ENCODE data around the gene WLS.

The WLS gene

GRCh38 chr1:68103884-68104554 is 128.3 kb downstream of the WLS start:
- in situ Hi-C loops (cut with MboI; ENCODE audit: low sequenced_read_pairs): loop anchor here (25.0 kb wide), 1 partner anchor 233 kb away; no protein-coding TSS in a partner anchor

GRCh38 chr1:68103011-68103545 is 129.2 kb downstream of the WLS start:
- in situ Hi-C loops (cut with MboI; ENCODE audit: low sequenced_read_pairs): loop anchor here (25.0 kb wide), 1 partner anchor 234 kb away; no protein-coding TSS in a partner anchor

DNA sequence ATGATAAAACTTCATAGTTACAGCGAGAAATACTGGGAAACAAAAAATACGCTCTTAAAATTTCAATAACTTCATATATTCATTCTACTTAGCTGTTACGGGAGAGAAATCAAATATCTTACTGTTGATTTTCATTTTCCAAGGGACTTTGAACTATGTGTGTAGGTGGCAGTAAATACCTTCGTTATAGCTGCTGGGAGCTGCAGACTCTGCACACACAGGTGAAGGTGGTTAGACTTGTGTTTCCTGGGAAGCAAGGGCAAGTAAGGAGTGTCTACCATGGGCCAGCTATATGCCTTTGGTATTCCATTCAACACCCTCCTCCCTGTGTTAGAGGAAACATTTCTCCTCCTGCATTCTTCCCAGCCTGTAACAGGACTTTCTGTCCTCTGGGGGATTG is 130.5 kb downstream of the WLS start:
- in situ Hi-C loops (cut with MboI; ENCODE audit: low sequenced_read_pairs): loop anchor here (25.0 kb wide), 1 partner anchor 235 kb away; no protein-coding TSS in a partner anchor

- in situ Hi-C loops (cut with MboI; ENCODE audit: low sequenced_read_pairs): loop anchor here (25.0 kb wide), 1 partner anchor 237 kb away; no protein-coding TSS in a partner anchor
Observed at GRCh38 chr1:68100571-68100970, 131.8 kb downstream of the WLS start.

GRCh38 chr1:68093737-68094136 is 138.6 kb downstream of the WLS start:
- in situ Hi-C loops (cut with MboI; ENCODE audit: low sequenced_read_pairs): no loop called here

DNA sequence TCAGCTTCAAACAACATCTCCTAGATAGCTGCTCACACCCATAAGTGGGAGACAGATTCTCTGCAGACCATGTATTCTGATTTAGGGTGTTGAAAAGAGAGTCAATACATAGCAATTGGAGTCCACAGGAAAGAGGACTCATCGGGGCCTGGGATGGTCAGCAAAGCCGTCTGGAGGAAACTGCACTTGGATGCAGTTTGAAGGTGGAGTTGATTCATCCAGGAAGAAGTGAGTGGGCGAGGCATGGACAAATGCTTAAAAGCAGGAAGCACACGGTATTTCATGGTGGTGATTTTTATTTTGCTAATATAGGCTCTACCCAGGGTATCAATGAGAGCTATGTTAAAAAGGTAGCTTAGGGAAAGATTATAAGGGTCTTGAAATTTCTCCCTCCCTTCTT is 145.1 kb downstream of the WLS start:
- in situ Hi-C loops (cut with MboI; ENCODE audit: low sequenced_read_pairs): no loop called here

GRCh38 chr1:68085752-68086151 is 146.6 kb downstream of the WLS start:
- in situ Hi-C loops (cut with MboI; ENCODE audit: low sequenced_read_pairs): no loop called here

- in situ Hi-C loops (cut with MboI; ENCODE audit: low sequenced_read_pairs): no loop called here
Observed at GRCh38 chr1:68083686-68084085, 148.6 kb downstream of the WLS start.

DNA sequence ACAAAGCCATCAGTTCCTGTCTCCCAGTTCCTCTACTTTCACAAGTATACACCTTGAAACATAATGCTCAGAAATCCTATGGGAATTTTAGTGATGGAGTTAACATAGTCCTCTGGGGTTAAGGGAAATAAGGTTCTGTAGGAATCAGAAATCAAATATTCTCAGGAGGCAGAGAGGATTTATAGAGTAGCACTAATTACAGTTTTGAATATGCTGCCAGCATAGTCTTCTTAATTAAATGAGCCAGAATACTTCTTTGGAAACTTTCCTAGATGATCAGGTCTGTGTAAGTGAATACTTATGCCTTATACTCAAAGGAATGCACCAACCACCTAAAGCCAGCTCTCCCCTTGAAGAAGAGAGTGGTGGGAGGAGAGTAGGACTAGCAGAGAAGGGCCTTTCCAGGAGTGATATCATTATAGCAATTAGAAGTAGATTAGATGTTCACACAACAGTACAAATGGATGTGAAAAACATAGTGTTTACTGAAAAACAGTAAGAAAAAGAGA is 150.5 kb downstream of the WLS start:
- in situ Hi-C loops (cut with MboI; ENCODE audit: low sequenced_read_pairs): no loop called here

GRCh38 chr1:68078647-68079046 is 153.7 kb downstream of the WLS start:
- in situ Hi-C loops (cut with MboI; ENCODE audit: low sequenced_read_pairs): no loop called here
